Endodermal cell (in vitro differentiated cells): ENCODE measurements around the gene UVRAG. TPM values are rescaled to one million over a fixed set of nuclear protein-coding genes. Genes with fewer than 3 reads are reported as not detected.

Experiments used
- DNase-seq: peaks from one replicate; pipeline ENCODE4 v3.0.0-alpha.2; 2017
- H3K27ac ChIP-seq: 2 replicates; pipeline ENCODE4 v1.5.1; 2013; ENCODE audit warnings: mild to moderate bottlenecking, low read depth, low read length, moderate library complexity
- H3K27me3 ChIP-seq: 2 replicates; pipeline ENCODE4 v1.6.1; 2013; ENCODE audit warnings: mild to moderate bottlenecking, low read length, moderate library complexity; ENCODE audit not compliant: insufficient read depth, control insufficient read depth, poor library complexity, severe bottlenecking
- H3K36me3 ChIP-seq: 2 replicates; pipeline ENCODE4 v1.7.0; 2013; ENCODE audit warnings: mild to moderate bottlenecking, low read length, moderate library complexity; ENCODE audit not compliant: control insufficient read depth, insufficient read depth
- H3K4me1 ChIP-seq: one replicate; pipeline ENCODE4 v1.7.0; 2013; ENCODE audit warnings: low read length; ENCODE audit not compliant: control insufficient read depth, insufficient read depth
- H3K4me3 ChIP-seq: 2 replicates; pipeline ENCODE4 v1.5.1; 2013; ENCODE audit warnings: mild to moderate bottlenecking, low read length, moderate library complexity
- H3K9ac ChIP-seq: 2 replicates; pipeline ENCODE4 v1.6.1; 2013; ENCODE audit warnings: mild to moderate bottlenecking, low read length, moderate library complexity; ENCODE audit not compliant: poor library complexity, severe bottlenecking; ENCODE audit errors: extremely low read depth
- H3K9me3 ChIP-seq: 2 replicates; pipeline ENCODE4 v1.6.1; 2013; ENCODE audit warnings: mild to moderate bottlenecking, low read length, moderate library complexity; ENCODE audit not compliant: control insufficient read depth
- H3K27ac Mint-ChIP-seq: 2 replicates; pipeline ENCODE4 v1.8.0; 2020; ENCODE audit warnings: mixed read lengths
- H3K27me3 Mint-ChIP-seq: 2 replicates; pipeline ENCODE4 v1.8.0; 2021; ENCODE audit warnings: mild to moderate bottlenecking, mixed read lengths; ENCODE audit not compliant: insufficient read depth
- H3K36me3 Mint-ChIP-seq: 2 replicates; pipeline ENCODE4 v1.8.0; 2020; ENCODE audit warnings: low read depth, mixed read lengths
- H3K4me1 Mint-ChIP-seq: 2 replicates; pipeline ENCODE4 v1.8.0; 2020; ENCODE audit warnings: mixed read lengths
- H3K4me3 Mint-ChIP-seq: 2 replicates; pipeline ENCODE4 v1.8.0; 2020; ENCODE audit warnings: mild to moderate bottlenecking, moderate library complexity, mixed read lengths
- H3K9me3 Mint-ChIP-seq: 2 replicates; pipeline ENCODE4 v1.8.0; 2020; ENCODE audit warnings: mild to moderate bottlenecking, mixed read lengths
- CTCF ChIP-seq: fragments of 200-600 bp; sonication (generic); conservative IDR thresholded peaks from 2 replicates; pipeline ENCODE4 v1.5.0; 2021; ENCODE audit warnings: antibody characterized with exemption, mild to moderate bottlenecking
- WGBS, 2 experiments: methylation state at CpG; one replicate each; pipeline versions ENCODE4 v1.1.5 to v1.1.7; 2013; ENCODE audit warnings: missing lambda C conversion rate in 2 of 2, mixed read lengths in 1 of 2; ENCODE audit not compliant: insufficient coverage in 1 of 2, insufficient read length in 1 of 2; 5-methylcytosine and 5-hydroxymethylcytosine counted together
- total RNA-seq, 2 donors: library from RNA; stranded (reverse); fragmentation: NEBNext Ultra II Directional in 1 of 2; extraction: Animal tissue kit (Norgen Biotek cat#: 25700) in 1 of 2; gene quantifications; 2 replicates in 1 of 2; 3 replicates in 1 of 2; pipeline ENCODE4 v1.2.1, GENCODE V29; 2021

UVRAG gene
- total RNA-seq, 2 donors from 2014 or later = 19.7 to 34.9 TPM

GRCh38 chr11:75815345-75816168 lies 547 bp downstream of the UVRAG start:
- 0 to 2% methylated on average over 22 to 60 of the region's 60 CpGs for WGBS, 2 experiments
- H3K9me3 ChIP-seq = no peaks in the 10 kb centered on the region
- TF ChIP-seq CTCF = no peak
- H3K9ac ChIP-seq = peak overlapping the region; percentile 56
- Mint-ChIP-seq H3K27ac (peak overlapping the region; percentile 96), H3K27me3 (no peaks in the 10 kb centered on the region), H3K9me3 (no peaks in the 10 kb centered on the region), H3K4me3 (no peak overlapping the region), H3K36me3 (no peaks in the 10 kb centered on the region), H3K4me1 (peaks cover 27% of the 10 kb centered on the region)
- H3K27me3 ChIP-seq = no peaks in the 10 kb centered on the region
- H3K4me1 ChIP-seq = peaks cover 17% of the 10 kb centered on the region
- no peaks in the 10 kb centered on the region for H3K36me3 ChIP-seq
- no peak overlapping the region for H3K27ac ChIP-seq
- peak overlapping the region; percentile 91 for H3K4me3 ChIP-seq
- DNase-seq = peak; percentile 83

GRCh38 chr11:75816561-75817239 lies 1.7 kb downstream of the UVRAG start:
- Histone ChIP-seq H3K27me3 (no peaks in the 10 kb centered on the region), H3K9me3 (no peaks in the 10 kb centered on the region), H3K27ac (no peak overlapping the region), H3K4me3 (peak overlapping the region; percentile 91), H3K9ac (no peak overlapping the region), H3K4me1 (peaks cover 13% of the 10 kb centered on the region), H3K36me3 (no peaks in the 10 kb centered on the region)
- TF ChIP-seq CTCF = no peak
- no peaks in the 10 kb centered on the region for H3K27me3 Mint-ChIP-seq
- H3K9me3 Mint-ChIP-seq = no peaks in the 10 kb centered on the region
- no peak overlapping the region for H3K27ac Mint-ChIP-seq
- DNase-seq = no peak
- peaks cover 17% of the 10 kb centered on the region for H3K4me1 Mint-ChIP-seq
- peaks cover 4% of the 10 kb centered on the region for H3K36me3 Mint-ChIP-seq
- H3K4me3 Mint-ChIP-seq = no peak overlapping the region
- WGBS, 2 experiments = 59 to 68% methylated on average over 5 to 6 of the region's 6 CpGs

GRCh38 chr11:75820645-75821044 lies 5.6 kb downstream of the UVRAG start:
- TF ChIP-seq CTCF = no peak
- no peak overlapping the region for H3K4me3 Mint-ChIP-seq
- peaks cover 6% of the 10 kb centered on the region for H3K4me1 ChIP-seq
- WGBS, 2 experiments = 88% methylated on average over 1 of the region's 1 CpG; no CpG with 5 or more reads in 1 of the 2 experiments
- no peak for DNase-seq
- H3K9me3 Mint-ChIP-seq = no peaks in the 10 kb centered on the region
- peaks cover 9% of the 10 kb centered on the region for H3K36me3 Mint-ChIP-seq
- H3K36me3 ChIP-seq = no peaks in the 10 kb centered on the region
- no peak overlapping the region for H3K4me3 ChIP-seq
- no peaks in the 10 kb centered on the region for H3K4me1 Mint-ChIP-seq
- H3K27me3 Mint-ChIP-seq = no peaks in the 10 kb centered on the region
- H3K9me3 ChIP-seq = no peaks in the 10 kb centered on the region
- H3K9ac ChIP-seq = no peak overlapping the region
- no peak overlapping the region for H3K27ac Mint-ChIP-seq
- H3K27me3 ChIP-seq = no peaks in the 10 kb centered on the region
- no peak overlapping the region for H3K27ac ChIP-seq
